ENCODE data around the gene AHDC1. TPM values are rescaled to one million over a fixed set of nuclear protein-coding genes. Genes with fewer than 3 reads are reported as not detected.
A peak's percentile ranks its signal among the peaks of the same experiment; 100 is the strongest.
"Not testable (repeated sequence)": the region's sequence is repeated elsewhere in the genome, so short reads cannot be mapped to it uniquely, and the experiment has no call there.

The AHDC1 gene, protein sequence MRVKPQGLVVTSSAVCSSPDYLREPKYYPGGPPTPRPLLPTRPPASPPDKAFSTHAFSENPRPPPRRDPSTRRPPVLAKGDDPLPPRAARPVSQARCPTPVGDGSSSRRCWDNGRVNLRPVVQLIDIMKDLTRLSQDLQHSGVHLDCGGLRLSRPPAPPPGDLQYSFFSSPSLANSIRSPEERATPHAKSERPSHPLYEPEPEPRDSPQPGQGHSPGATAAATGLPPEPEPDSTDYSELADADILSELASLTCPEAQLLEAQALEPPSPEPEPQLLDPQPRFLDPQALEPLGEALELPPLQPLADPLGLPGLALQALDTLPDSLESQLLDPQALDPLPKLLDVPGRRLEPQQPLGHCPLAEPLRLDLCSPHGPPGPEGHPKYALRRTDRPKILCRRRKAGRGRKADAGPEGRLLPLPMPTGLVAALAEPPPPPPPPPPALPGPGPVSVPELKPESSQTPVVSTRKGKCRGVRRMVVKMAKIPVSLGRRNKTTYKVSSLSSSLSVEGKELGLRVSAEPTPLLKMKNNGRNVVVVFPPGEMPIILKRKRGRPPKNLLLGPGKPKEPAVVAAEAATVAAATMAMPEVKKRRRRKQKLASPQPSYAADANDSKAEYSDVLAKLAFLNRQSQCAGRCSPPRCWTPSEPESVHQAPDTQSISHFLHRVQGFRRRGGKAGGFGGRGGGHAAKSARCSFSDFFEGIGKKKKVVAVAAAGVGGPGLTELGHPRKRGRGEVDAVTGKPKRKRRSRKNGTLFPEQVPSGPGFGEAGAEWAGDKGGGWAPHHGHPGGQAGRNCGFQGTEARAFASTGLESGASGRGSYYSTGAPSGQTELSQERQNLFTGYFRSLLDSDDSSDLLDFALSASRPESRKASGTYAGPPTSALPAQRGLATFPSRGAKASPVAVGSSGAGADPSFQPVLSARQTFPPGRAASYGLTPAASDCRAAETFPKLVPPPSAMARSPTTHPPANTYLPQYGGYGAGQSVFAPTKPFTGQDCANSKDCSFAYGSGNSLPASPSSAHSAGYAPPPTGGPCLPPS (N-terminal part only)
- 6.5 and 8.1 TPM in 2 replicates for total RNA-seq (2014; rRNA removed; shearing (Covaris generic))

DNA sequence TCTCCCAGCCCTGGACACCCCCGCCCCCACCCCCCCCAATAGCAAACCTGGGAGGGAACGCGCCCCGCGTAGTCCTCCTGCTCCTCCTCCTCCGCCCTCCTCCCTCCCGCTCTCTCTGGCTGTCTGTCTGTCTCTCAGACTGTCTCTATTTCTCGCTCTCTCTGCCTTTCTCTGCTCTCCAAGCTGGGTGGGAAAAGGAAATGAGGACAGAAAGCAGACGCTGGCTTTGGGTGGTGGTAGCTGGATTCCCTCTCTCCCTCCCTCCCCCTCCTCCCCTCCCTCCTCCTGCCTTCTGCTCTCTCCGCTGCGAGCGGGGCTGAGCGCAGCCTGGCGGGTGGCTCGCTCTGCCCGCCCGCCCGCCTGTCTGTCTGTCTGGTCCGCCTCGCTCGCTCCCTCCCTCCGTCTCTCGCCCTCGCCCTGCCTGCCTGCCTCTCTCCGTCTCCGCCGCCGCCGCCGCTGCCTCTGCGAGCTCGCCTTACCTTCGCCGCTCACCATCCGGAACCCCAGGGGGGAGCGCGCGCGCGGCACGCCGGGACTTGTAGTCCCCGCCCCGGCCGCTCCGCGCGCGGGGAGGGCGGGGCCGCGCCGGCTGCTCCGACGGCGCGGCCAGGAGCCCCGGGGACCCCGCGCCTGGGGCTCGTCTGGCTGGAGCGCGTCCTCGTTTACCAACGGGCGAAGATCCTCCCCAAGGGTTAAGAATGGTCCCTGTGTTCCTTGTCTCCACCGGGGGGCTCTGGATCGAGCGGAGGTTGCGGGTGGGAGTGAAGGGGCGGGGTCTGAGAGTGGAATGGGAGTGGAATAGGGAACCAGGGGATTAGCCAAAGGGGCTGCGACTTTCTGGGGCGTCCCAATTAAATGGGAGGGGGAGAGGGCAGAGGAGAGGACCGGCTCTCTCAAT lies at the start of gene AHDC1:
Gene AHDC1, minus strand, starts transcription at position 464 of the 898 bp plus-strand sequence. CDS start 52,029 bp downstream, outside the sequence.
- in situ Hi-C loops (cut with HindIII; ENCODE audit: low sequenced_read_pairs): loop anchor here (5.0 kb wide), 1 partner anchor 47 kb away; no protein-coding TSS in a partner anchor
- DNase-seq (ENCODE audit: low spot score): peak; percentile 84

DNA sequence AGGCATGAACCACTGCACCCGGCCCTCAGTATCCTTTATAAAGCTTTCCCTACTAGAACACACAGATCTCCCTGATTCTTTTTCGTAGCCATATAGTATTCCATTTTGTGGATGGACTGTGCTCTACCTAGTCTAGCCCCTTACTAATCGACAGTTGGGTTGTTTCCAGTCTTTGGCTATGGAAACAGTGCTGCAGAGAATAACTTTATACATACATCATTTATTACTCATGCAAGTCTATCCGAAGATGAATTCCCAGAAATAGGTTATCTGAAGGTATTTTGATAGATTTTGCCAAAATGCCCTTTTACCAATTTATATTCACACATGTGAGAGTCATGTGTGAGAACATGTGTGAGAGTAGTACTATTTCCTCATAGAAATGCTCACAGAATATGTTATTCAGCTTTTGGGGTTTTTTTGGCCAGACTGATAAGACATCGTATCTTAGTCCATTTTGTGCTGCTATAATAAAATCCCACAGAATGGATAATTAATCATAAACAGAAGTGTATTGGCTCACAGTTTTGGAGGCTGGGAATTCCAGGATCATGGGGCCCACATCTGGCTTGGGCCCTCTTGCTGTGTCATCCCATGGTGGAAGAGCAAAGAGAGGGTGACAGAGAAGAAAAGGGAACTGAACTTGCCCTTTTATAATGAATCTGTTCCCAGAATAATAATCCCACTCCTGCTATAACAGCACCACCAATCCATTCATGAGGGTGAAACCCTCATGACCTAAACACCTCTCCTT lies 48.3 kb upstream of the AHDC1 start:
- DNase-seq (ENCODE audit: low spot score): no peak
- in situ Hi-C loops (cut with HindIII; ENCODE audit: low sequenced_read_pairs): no loop called here

GRCh38 chr1:27650539-27651175 lies 46.7 kb upstream of the AHDC1 start:
- no peak for DNase-seq (ENCODE audit: low spot score)
- in situ Hi-C loops (cut with HindIII; ENCODE audit: low sequenced_read_pairs): no loop called here

- in situ Hi-C loops (cut with HindIII; ENCODE audit: low sequenced_read_pairs): no loop called here
Observed at GRCh38 chr1:27650171-27650538, 46.2 kb upstream of the AHDC1 start.

GRCh38 chr1:27649306-27649635 lies 45.3 kb upstream of the AHDC1 start:
- in situ Hi-C loops (cut with HindIII; ENCODE audit: low sequenced_read_pairs): no loop called here
- no peak for DNase-seq (ENCODE audit: low spot score)

More at GRCh38 chr1:27650171-27650538, 46.2 kb upstream of the AHDC1 start:
- no peak for DNase-seq (ENCODE audit: low spot score)

- in situ Hi-C loops (cut with HindIII; ENCODE audit: low sequenced_read_pairs): no loop called here
- DNase-seq (ENCODE audit: low spot score): peak; percentile 14
Observed at GRCh38 chr1:27648602-27649305, 44.8 kb upstream of the AHDC1 start.

DNA sequence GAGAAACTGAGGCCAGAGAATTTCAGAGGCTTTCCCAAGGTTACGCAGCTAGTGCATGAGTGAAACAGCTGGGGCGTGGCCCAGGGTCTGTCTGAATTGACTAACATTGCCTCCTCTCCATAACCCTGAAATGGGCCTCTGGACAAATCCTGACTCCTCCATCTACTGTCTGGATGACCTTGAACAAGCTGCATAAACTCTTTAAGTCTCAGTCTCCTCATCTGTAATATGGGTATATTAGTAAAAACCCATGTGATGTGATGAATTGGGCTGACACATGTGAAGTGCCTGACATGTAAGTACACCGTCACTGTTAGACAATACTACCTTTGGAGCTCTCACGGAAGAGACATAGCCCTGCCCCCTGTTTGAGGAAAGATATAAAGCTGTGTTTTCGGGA lies 43.4 kb upstream of the AHDC1 start:
- in situ Hi-C loops (cut with HindIII; ENCODE audit: low sequenced_read_pairs): no loop called here
- DNase-seq (ENCODE audit: low spot score): no peak

DNA sequence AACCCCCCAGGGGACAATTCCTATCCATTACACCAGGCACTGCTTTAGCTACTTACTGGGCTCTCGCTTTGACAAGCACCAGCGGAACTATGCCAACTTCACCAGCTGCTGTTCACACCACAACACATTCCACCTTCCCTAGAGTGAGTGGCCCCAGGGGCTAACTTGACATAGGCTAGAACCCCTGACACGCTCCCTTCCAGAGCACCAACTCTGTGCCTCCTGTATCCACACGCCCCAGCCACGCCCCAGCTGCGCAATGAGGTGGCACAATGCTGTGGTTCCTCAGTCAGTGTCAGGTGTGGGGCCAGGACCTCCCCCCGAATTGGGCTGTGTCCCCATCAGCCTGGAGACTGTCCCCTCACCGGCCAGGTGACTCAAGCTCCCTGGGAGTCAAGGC lies 42.7 kb upstream of the AHDC1 start:
- in situ Hi-C loops (cut with HindIII; ENCODE audit: low sequenced_read_pairs): no loop called here
- DNase-seq (ENCODE audit: low spot score): no peak

DNA sequence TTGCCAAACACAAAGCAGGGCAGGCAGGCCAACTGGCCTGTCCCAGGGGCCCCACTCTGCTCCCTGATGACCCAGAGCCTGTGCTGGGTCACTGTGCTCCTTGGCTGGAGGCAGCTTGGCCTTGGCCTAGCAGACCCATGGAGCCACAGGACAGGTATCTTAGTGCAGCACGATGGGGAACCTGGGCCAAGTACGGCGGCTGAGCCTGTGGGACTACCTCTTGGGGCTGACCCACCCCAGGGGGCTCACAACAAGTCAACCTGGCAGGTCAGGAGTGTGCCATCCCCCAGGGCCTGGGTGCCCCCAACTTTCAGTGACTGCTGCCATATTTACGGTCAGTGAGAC lies 41.1 kb upstream of the AHDC1 start:
- DNase-seq (ENCODE audit: low spot score): no peak
- in situ Hi-C loops (cut with HindIII; ENCODE audit: low sequenced_read_pairs): no loop called here

- no peak for DNase-seq (ENCODE audit: low spot score)
- in situ Hi-C loops (cut with HindIII; ENCODE audit: low sequenced_read_pairs): no loop called here
Observed at GRCh38 chr1:27644369-27645070, 40.6 kb upstream of the AHDC1 start.

DNA sequence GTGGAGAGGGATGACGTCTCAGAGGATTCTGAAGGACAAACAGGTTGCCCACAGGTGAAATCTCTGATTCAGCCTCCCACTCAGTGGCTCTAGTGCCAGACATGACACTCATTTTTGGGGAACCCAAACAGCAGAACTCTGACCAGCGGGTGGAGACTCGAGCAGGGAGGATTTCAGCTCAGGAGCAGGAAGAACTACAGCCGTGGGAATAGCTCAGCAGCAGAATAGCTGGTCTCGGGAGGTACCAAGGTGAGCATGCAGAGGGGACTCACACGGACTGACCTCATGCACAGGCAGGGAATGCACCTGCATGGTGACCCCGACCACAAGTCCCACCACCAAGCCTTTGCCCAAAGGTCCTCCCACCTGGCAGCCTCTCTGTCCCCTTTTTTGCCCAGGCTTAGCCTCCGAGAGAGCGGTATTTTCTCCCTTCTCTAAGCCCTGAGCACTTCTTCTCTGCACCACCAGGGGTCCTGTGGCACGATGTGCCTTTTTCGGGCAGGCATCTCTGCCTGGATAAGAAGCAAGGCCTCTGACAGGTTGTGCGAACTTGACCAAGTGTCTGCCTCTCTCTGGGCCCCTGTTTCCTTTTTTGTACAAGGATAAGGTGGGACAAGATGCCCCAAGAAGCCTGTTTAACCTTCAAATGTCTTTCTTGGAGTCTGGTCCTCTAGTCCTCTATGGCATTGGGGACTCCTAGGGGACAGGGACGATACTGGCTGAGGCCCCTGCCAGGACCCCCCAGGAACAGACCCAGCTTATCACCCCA lies 39.8 kb upstream of the AHDC1 start:
- DNase-seq (ENCODE audit: low spot score): peak; percentile 34
- in situ Hi-C loops (cut with HindIII; ENCODE audit: low sequenced_read_pairs): no loop called here

GRCh38 chr1:27640514-27640913 lies 36.6 kb upstream of the AHDC1 start:
- DNase-seq (ENCODE audit: low spot score); in situ Hi-C loops (cut with HindIII; ENCODE audit: low sequenced_read_pairs): not testable (repeated sequence)

DNA sequence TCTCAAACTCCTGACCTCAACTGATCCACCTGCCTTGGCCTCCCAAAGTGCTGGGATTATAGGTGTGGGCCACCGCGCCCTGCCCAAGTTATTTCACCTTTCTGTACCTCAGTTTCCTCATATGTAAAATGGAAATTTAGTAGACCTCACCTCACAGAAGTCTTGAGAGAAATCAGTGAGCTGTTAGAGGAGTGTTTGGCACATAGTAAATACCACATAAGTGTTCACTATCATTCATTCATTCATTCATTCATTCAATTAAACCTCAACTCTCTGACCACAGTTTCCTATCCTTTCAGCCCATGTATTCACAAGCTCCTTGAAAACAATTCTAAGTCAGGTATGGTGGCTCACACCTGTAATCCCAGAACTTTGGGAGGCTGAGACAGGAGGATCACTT lies 34.9 kb upstream of the AHDC1 start:
- no peak for DNase-seq (ENCODE audit: low spot score)
- in situ Hi-C loops (cut with HindIII; ENCODE audit: low sequenced_read_pairs): no loop called here

DNA sequence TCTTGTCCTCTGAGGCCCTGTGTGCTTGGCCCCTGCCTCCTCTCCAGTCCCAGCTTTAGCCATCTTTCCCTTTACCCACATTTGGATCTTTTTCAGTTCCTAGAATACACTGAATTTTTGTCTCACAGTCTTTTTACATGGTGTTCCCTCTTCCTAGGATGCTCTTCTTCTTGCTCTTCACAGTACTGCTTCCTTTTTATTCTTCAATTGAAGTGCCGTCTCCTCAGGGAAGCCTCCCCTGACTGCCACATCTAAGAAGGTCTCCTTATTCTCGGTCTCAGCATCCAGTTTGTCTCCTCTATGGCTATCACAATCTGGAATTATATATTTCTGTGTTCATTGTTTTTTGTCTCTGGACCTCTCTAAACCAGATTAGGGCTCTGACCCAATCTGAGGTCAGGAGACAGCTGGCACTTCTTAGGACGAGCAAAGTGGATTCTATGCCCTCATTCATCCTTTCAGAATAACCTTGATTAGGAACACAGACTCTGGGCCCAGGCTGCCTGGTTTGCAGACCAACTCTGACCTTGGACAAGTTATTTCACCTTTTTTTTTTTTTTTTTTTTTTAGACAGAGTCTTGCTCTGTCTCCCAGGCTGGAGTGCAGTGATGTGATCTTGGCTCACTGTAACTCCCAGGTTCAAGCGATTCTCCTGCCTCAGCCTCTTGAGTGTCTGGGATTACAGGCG lies 34.2 kb upstream of the AHDC1 start:
- in situ Hi-C loops (cut with HindIII; ENCODE audit: low sequenced_read_pairs): no loop called here
- DNase-seq (ENCODE audit: low spot score): no peak

- DNase-seq (ENCODE audit: low spot score): no peak
- in situ Hi-C loops (cut with HindIII; ENCODE audit: low sequenced_read_pairs): no loop called here
Observed at GRCh38 chr1:27635396-27636142, 31.6 kb upstream of the AHDC1 start.

All from G401 (cell line).